Measurements from ENCODE around the gene PRCC. TPM values are rescaled to one million over a fixed set of nuclear protein-coding genes. Genes with fewer than 3 reads are reported as not detected.

Gene PRCC
- total and polyA plus RNA-seq, 2 of the 13 experiments (the other 11 are each of a cell fraction or from before 2014, with no cell fraction given): 24.2 to 40.5 TPM

GRCh38 chr1:156740741-156741480, 26.4 kb upstream of the PRCC start, which contains the start of gene MRPL24 (continued):
- TF ChIP-seq ZNF547 (CRISPR knock-in tag; IDR thresholded peaks at IDR 0.05) (peak; percentile 91), SIN3B (IDR thresholded peaks at IDR 0.05; ENCODE audit: low read length) (peak; percentile 29; the same call in 1 of the 2 replicates), ZNF777 (CRISPR knock-in tag; IDR thresholded peaks at IDR 0.05) (peak; percentile 60), ZFP90 (CRISPR knock-in tag; IDR thresholded peaks at IDR 0.05; ENCODE audit: borderline replicate concordance) (peak; percentile 82; the same call in 1 of the 2 replicates), ZNF737 (CRISPR knock-in tag; IDR thresholded peaks at IDR 0.05; ENCODE audit: borderline replicate concordance) (no peak; the same call in 1 of the 2 replicates), ZNF124 (CRISPR knock-in tag; IDR thresholded peaks at IDR 0.05) (no peak; the same call in 1 of the 2 replicates), NCOA1 (CRISPR knock-in tag; IDR thresholded peaks at IDR 0.05) (peak; percentile 42; the same call in 1 of the 2 replicates), ZNF782 (CRISPR knock-in tag; IDR thresholded peaks at IDR 0.05; ENCODE audit: borderline replicate concordance) (peak; percentile 80), ATF2 (CRISPR knock-in tag; IDR thresholded peaks at IDR 0.05) (peak; percentile 81), RFX1 (IDR thresholded peaks at IDR 0.05) (no peak), GFI1 (CRISPR knock-in tag; IDR thresholded peaks at IDR 0.05; ENCODE audit: borderline replicate concordance) (peak; percentile 49; the same call in 1 of the 2 replicates), CCDC6 (CRISPR knock-in tag; IDR thresholded peaks at IDR 0.05) (0 out of 2 replicates have a peak, but pooled peaks have one; percentile 56), GPN1 (CRISPR knock-in tag; IDR thresholded peaks at IDR 0.05; ENCODE audit: borderline replicate concordance) (no peak), KLF16 (CRISPR knock-in tag; IDR thresholded peaks at IDR 0.05) (peak; percentile 87 to 95; a peak in 2 of 4 replicates)
- TF ChIP-seq, protein P1, sequence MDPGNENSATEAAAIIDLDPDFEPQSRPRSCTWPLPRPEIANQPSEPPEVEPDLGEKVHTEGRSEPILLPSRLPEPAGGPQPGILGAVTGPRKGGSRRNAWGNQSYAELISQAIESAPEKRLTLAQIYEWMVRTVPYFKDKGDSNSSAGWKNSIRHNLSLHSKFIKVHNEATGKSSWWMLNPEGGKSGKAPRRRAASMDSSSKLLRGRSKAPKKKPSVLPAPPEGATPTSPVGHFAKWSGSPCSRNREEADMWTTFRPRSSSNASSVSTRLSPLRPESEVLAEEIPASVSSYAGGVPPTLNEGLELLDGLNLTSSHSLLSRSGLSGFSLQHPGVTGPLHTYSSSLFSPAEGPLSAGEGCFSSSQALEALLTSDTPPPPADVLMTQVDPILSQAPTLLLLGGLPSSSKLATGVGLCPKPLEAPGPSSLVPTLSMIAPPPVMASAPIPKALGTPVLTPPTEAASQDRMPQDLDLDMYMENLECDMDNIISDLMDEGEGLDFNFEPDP (CRISPR knock-in tag; conservative IDR thresholded peaks at IDR 0.05): 0 out of 2 replicates have a peak, but pooled peaks have one; percentile 43
- TF ChIP-seq, protein P2, sequence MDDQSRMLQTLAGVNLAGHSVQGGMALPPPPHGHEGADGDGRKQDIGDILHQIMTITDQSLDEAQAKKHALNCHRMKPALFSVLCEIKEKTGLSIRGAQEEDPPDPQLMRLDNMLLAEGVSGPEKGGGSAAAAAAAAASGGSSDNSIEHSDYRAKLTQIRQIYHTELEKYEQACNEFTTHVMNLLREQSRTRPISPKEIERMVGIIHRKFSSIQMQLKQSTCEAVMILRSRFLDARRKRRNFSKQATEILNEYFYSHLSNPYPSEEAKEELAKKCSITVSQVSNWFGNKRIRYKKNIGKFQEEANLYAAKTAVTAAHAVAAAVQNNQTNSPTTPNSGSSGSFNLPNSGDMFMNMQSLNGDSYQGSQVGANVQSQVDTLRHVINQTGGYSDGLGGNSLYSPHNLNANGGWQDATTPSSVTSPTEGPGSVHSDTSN (CRISPR knock-in tag; IDR thresholded peaks at IDR 0.05; ENCODE audit: borderline replicate concordance): no peak
- TF ChIP-seq, protein P3, sequence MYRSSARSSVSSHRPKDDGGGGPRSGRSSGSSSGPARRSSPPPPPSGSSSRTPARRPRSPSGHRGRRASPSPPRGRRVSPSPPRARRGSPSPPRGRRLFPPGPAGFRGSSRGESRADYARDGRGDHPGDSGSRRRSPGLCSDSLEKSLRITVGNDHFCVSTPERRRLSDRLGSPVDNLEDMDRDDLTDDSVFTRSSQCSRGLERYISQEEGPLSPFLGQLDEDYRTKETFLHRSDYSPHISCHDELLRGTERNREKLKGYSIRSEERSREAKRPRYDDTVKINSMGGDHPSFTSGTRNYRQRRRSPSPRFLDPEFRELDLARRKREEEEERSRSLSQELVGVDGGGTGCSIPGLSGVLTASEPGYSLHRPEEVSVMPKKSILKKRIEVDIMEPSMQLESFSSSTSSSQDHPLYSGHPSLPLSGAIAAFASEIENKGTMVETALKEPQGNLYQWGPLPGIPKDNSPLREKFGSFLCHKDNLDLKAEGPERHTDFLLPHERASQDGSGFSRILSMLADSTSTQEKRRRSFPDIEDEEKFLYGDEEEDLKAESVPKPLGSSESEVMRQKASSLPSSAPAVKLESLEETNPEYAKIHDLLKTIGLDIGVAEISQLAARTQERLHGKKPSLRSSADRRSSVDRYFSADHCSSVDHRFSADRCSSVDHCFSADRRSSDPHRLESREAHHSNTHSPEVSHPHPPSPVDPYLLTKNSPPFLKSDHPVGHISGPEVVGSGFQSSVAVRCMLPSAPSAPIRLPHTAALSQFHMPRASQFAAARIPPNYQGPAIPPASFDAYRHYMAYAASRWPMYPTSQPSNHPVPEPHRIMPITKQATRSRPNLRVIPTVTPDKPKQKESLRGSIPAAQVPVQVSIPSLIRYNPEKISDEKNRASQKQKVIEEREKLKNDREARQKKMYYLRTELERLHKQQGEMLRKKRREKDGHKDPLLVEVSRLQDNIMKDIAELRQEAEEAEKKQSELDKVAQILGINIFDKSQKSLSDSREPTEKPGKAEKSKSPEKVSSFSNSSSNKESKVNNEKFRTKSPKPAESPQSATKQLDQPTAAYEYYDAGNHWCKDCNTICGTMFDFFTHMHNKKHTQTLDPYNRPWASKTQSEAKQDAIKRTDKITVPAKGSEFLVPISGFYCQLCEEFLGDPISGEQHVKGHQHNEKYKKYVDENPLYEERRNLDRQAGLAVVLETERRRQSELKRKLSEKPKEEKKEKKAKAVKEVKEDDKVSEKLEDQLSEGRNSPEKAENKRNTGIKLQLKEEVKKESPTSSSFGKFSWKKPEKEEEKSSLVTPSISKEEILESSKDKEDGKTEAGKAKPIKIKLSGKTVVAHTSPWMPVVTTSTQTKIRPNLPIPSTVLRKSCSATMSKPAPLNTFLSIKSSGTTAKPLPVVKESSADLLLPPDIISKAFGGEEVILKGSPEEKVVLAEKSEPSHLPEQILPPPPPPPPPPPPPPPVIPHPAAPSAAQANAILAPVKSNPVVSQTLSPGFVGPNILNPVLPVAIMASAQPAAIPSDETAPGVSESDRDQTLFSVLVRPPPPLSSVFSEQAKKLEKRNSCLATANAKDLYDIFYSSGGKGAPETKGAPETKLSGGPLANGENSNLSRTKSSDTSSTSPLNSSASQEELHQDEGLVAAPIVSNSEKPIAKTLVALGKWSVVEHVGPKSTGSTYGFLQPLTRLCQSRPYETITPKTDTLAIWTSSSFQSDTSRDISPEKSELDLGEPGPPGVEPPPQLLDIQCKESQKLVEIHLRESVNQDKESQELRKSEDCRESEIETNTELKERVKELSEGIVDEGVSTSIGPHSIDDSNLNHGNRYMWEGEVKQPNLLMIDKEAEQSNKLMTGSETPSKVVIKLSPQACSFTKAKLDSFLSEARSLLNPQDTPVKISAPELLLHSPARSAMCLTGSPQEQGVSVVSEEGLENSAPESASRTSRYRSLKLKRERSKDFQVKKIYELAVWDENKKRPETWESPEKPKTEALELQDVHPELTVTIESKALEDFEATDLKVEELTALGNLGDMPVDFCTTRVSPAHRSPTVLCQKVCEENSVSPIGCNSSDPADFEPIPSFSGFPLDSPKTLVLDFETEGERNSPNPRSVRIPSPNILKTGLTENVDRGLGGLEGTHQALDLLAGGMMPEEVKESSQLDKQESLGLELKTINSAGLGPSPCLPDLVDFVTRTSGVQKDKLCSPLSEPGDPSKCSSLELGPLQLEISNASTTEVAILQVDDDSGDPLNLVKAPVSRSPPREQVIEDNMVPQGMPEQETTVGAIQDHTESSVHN (CRISPR knock-in tag; IDR thresholded peaks at IDR 0.05): peak; percentile 88
